Kidney (tissue), 14 donors: ENCODE data around the gene MAPKAPK2. TPM values are rescaled to one million over a fixed set of nuclear protein-coding genes. Genes with fewer than 3 reads are reported as not detected.

ENCODE experiments used
- DNase-seq, 5 donors: peaks; one replicate each; pipeline ENCODE4 v3.0.0-alpha.2; 2013 to 2020
- FAIRE-seq: peaks from 2 replicates; lab custom pipeline; 2012; peaks lifted over from hg19 to GRCh38; lab: Jason Lieb, UNC
- H3K27ac ChIP-seq, 2 donors: one replicate each; pipeline ENCODE4 v1.7.0; 2013; ENCODE audit warnings: low read depth in 2 of 2, low read length in 2 of 2, inconsistent platforms in 1 of 2
- H3K27me3 ChIP-seq: one replicate; pipeline ENCODE4 v1.7.1; 2013; ENCODE audit warnings: low read length, inconsistent platforms; ENCODE audit not compliant: control insufficient read depth, insufficient read depth
- H3K36me3 ChIP-seq, 3 donors: one replicate each; pipeline versions ENCODE4 v1.7.0 to v1.7.1; 2013; ENCODE audit warnings: low read length in 3 of 3, control low read depth in 1 of 3, inconsistent platforms in 1 of 3; ENCODE audit not compliant: insufficient read depth in 3 of 3, control insufficient read depth in 2 of 3
- H3K4me1 ChIP-seq, 3 donors: one replicate each; pipeline versions ENCODE4 v1.7.0 to v1.7.1; 2013; ENCODE audit warnings: low read length in 3 of 3, inconsistent platforms in 1 of 3, low read depth in 1 of 3; ENCODE audit not compliant: control insufficient read depth in 2 of 3, insufficient read depth in 2 of 3
- H3K4me3 ChIP-seq, 3 donors: one replicate each; pipeline versions ENCODE4 v1.7.0 to v1.8.1; 2013; ENCODE audit warnings: low read length in 3 of 3, control low read depth in 1 of 3, inconsistent platforms in 1 of 3
- H3K9ac ChIP-seq, 3 donors: one replicate each; pipeline versions ENCODE4 v1.7.0 to v1.7.1; 2013; ENCODE audit warnings: low read length in 3 of 3, control low read depth in 1 of 3, inconsistent platforms in 1 of 3
- H3K9me3 ChIP-seq, 3 donors: one replicate each; pipeline versions ENCODE4 v1.7.0 to v1.7.1; 2013; ENCODE audit warnings: low read length in 3 of 3, control low read depth in 1 of 3, inconsistent platforms in 1 of 3; ENCODE audit not compliant: control insufficient read depth in 2 of 3, insufficient read depth in 1 of 3
- CTCF ChIP-seq: IDR thresholded peaks from 3 replicates; pipeline ENCODE4 v1.5.1; 2012; ENCODE audit warnings: mild to moderate bottlenecking, moderate library complexity, borderline replicate concordance; ENCODE audit not compliant: insufficient read depth; ENCODE audit errors: extremely low read depth
- intact Hi-C: fragments of 100-400 bp; cut with DNase I; formaldehyde crosslinking; loops from one replicate; pipeline ENCODE4 v1.11.1; 2022
- polyA plus RNA-seq: library from polyadenylated mRNA; stranded (reverse); fragments of 350-450 nt; fragmentation: Illumina TruSeq; extraction: RNeasy Lipid Tissue Mini Kit (QIAGEN cat#74804); gene quantifications from one replicate; pipeline ENCODE4 v1.2.3, GENCODE V29; 2014; ENCODE audit warnings: low read depth, low replicate concordance; ENCODE audit not compliant: insufficient read depth
- total RNA-seq: library from RNA; stranded (reverse); fragmentation: NEBNext Ultra II Directional; extraction: Animal tissue kit (Norgen Biotek cat#: 25700); gene quantifications from one replicate; pipeline ENCODE4 v1.2.1, GENCODE V29; 2021
- donor health status: control.
- donor health status: control.
- donor health status: control.
- donor health status: control.
- donor health status: control.
- donor health status: DM: yes; HTN: yes; CAD: no.
- donor health status: Normal renal cell carcinoma (clear cell type).

Gene MAPKAPK2
- total and polyA plus RNA-seq, 2 donors from 2014 or later, result 84.5 to 113 TPM

GRCh38 chr1:206643118-206643698, 41.5 kb upstream of the MAPKAPK2 start:
- no peak overlapping the region for H3K27ac ChIP-seq
- no peaks in the 10 kb centered on the region for H3K4me1 ChIP-seq
- H3K36me3 ChIP-seq, result peaks cover 0 to 11% (median 3%) of the 10 kb centered on the region in 3 donors
- no peak for DNase-seq
- H3K27me3 ChIP-seq, result no peaks in the 10 kb centered on the region
- H3K9ac ChIP-seq, result no peak overlapping the region
- FAIRE-seq, result no peak
- TF ChIP-seq CTCF, result no peak
- H3K4me3 ChIP-seq, result no peak overlapping the region
- intact Hi-C loops, result no loop called here
- H3K9me3 ChIP-seq, result no peaks in the 10 kb centered on the region

GRCh38 chr1:206646504-206646903, 38.2 kb upstream of the MAPKAPK2 start:
- no peak overlapping the region for H3K9ac ChIP-seq
- H3K4me3 ChIP-seq, result no peak overlapping the region
- TF ChIP-seq CTCF, result no peak
- H3K9me3 ChIP-seq, result no peaks in the 10 kb centered on the region
- DNase-seq (no peak), FAIRE-seq (no peak)
- no peak overlapping the region for H3K27ac ChIP-seq
- intact Hi-C loops, result no loop called here
- H3K36me3 ChIP-seq, result peaks cover 0 to 14% (median 3%) of the 10 kb centered on the region in 3 donors
- H3K4me1 ChIP-seq, result no peaks in the 10 kb centered on the region
- no peaks in the 10 kb centered on the region for H3K27me3 ChIP-seq

GRCh38 chr1:206647224-206647623, 37.5 kb upstream of the MAPKAPK2 start:
- no peak overlapping the region for H3K9ac ChIP-seq
- no peaks in the 10 kb centered on the region for H3K27me3 ChIP-seq
- intact Hi-C loops, result no loop called here
- no peak for FAIRE-seq
- TF ChIP-seq CTCF, result no peak
- no peak for DNase-seq
- no peaks in the 10 kb centered on the region for H3K9me3 ChIP-seq
- H3K36me3 ChIP-seq, result peaks cover 0 to 14% (median 3%) of the 10 kb centered on the region in 3 donors
- H3K4me3 ChIP-seq, result no peak overlapping the region
- H3K4me1 ChIP-seq, result no peaks in the 10 kb centered on the region
- no peak overlapping the region for H3K27ac ChIP-seq
